Choroid plexus epithelial cell (primary cell): ENCODE measurements around the gene SSC4D.

Experiments
- DNase-seq: peaks from one replicate; pipeline ENCODE4 v3.0.0-alpha.2; 2010; ENCODE audit warnings: low read depth
- H3K4me3 ChIP-seq: 2 replicates; pipeline ENCODE4 v1.5.1; 2011; ENCODE audit warnings: low read depth, mild to moderate bottlenecking, control low read depth, low read length, moderate library complexity
- TF ChIP-seq, protein P1 (sequence below): conservative IDR thresholded peaks from 2 replicates; pipeline ENCODE4 v1.5.1; 2011; ENCODE audit warnings: low read depth, mild to moderate bottlenecking, control low read depth, inconsistent platforms, low read length, moderate library complexity

The SSC4D gene

GRCh38 chr7:76352193-76352592, 57.3 kb downstream of the SSC4D start:
- peak; percentile 16 for DNase-seq
- no peak overlapping the region for H3K4me3 ChIP-seq
- TF ChIP-seq, protein P1, sequence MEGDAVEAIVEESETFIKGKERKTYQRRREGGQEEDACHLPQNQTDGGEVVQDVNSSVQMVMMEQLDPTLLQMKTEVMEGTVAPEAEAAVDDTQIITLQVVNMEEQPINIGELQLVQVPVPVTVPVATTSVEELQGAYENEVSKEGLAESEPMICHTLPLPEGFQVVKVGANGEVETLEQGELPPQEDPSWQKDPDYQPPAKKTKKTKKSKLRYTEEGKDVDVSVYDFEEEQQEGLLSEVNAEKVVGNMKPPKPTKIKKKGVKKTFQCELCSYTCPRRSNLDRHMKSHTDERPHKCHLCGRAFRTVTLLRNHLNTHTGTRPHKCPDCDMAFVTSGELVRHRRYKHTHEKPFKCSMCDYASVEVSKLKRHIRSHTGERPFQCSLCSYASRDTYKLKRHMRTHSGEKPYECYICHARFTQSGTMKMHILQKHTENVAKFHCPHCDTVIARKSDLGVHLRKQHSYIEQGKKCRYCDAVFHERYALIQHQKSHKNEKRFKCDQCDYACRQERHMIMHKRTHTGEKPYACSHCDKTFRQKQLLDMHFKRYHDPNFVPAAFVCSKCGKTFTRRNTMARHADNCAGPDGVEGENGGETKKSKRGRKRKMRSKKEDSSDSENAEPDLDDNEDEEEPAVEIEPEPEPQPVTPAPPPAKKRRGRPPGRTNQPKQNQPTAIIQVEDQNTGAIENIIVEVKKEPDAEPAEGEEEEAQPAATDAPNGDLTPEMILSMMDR: no peak

DNA sequence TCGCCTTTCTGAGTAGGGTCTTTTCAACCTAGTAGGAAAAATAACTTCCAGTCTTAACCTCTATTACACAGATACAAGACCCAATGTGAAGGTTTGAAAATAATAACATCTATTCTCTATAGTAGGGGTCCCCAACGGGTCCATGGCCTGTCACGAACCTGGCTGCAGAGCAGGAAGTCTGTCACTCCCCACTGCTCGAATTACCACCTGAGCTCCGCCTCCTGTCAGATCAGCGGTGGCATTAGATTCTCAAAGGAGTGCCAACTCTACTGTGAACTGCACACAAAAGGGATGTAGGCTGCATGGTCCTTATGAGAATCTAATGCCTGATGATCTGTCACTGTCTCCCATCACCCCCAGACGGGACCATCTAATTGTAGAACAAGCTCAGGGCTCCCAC, 58.1 kb downstream of the SSC4D start:
- TF ChIP-seq, protein P1: no peak
- no peak overlapping the region for H3K4me3 ChIP-seq
- no peak for DNase-seq

GRCh38 chr7:76349313-76349885, 60.1 kb downstream of the SSC4D start:
- TF ChIP-seq, protein P1: no peak
- DNase-seq: no peak
- no peak overlapping the region for H3K4me3 ChIP-seq

DNA sequence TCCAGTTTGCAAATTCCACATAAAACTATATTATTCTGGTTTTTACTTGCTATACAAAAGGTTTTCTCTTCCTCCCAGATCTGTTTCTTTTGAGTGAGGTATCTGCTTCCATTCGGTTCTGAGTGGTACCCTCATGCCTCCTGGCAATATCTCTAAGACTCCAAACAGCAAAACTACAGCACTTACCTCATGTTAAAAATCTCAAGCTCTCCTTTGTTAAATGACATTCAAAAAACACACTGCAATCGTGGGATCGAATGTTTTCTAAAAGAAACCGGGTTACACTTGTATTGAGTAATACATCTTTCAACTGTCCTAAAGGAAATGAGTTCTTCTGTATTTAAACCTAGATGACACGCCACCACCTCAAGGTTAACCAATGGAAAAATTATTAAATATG, 61.8 kb downstream of the SSC4D start:
- DNase-seq: no peak
- TF ChIP-seq, protein P1: no peak
- H3K4me3 ChIP-seq: no peak overlapping the region

GRCh38 chr7:76346778-76347177, 62.7 kb downstream of the SSC4D start:
- H3K4me3 ChIP-seq: no peak overlapping the region
- TF ChIP-seq, protein P1: no peak

DNA sequence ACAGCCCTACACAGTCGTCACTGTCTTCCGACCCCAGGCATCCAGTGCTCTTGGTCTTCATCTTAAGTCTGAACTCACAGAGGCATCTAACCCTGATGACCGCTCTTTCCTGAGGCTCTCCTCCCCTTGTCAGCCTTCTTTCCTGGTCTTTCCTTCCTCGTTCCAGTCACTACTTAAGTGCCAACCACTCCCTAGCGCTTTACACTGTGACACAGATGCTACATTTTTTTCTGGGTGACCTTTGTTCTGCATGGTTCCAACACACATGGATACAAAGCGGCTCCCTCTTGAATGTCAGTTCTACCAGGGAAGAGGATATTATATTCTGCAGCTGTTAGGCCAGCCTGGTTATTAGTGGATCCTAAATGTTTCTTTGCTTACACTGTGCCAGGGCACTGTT, 63.4 kb downstream of the SSC4D start:
- no peak overlapping the region for H3K4me3 ChIP-seq
- TF ChIP-seq, protein P1: no peak
- DNase-seq: no peak

More at GRCh38 chr7:76346778-76347177, 62.7 kb downstream of the SSC4D start:
- peak; percentile 55 for DNase-seq

DNA sequence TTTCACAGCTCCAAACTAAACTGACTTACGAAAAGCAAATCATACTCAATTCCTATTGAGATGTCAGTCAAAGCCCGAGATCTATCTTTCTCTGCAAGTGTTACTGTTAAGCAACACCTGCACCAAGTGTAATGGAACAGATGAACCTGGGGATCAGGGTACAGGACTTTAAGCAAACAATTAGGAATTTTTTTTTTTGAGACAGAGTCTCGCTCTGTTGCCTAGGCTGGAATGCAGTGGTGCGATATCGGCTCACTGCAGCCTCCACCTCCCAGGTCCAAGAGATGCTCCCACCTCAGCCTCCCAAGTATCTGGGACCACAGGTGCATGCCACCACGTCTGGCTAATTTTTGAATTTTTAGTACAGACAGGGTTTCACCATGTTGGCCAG, 65.6 kb downstream of the SSC4D start:
- H3K4me3 ChIP-seq: no peak overlapping the region
- TF ChIP-seq, protein P1: no peak
- no peak for DNase-seq
